GM19025 (cell line): ENCODE data around the gene BMPER.
"Not testable (repeated sequence)": the region's sequence is repeated elsewhere in the genome, so short reads cannot be mapped to it uniquely, and the experiment has no call there.

ENCODE experiments used
- ATAC-seq: cut with Tn5 transposase; IDR thresholded peaks from one replicate; pipeline ENCODE4 v1.9.1; 2021; ENCODE audit warnings: mild to moderate bottlenecking, low read depth, moderate library complexity; ENCODE audit not compliant: unreplicated experiment

The BMPER gene

GRCh38 chr7:34162027-34162565, 256.8 kb downstream of the BMPER start:
- ATAC-seq, result no peak

GRCh38 chr7:34162677-34163076, 257.3 kb downstream of the BMPER start:
- ATAC-seq, result no peak

GRCh38 chr7:34163956-34164355, 258.6 kb downstream of the BMPER start:
- ATAC-seq, result no peak

GRCh38 chr7:34165466-34165865, 260.1 kb downstream of the BMPER start:
- ATAC-seq, result no peak

GRCh38 chr7:34165927-34166550, 260.7 kb downstream of the BMPER start:
- ATAC-seq, result no peak

GRCh38 chr7:34168013-34168412, 262.7 kb downstream of the BMPER start:
- no peak for ATAC-seq

GRCh38 chr7:34174688-34175616, 269.6 kb downstream of the BMPER start:
- not testable (repeated sequence) for ATAC-seq

- ATAC-seq, result no peak
Measured at GRCh38 chr7:34175837-34176236, 270.5 kb downstream of the BMPER start.

GRCh38 chr7:34177476-34177875, 272.1 kb downstream of the BMPER start:
- ATAC-seq, result no peak

GRCh38 chr7:34181271-34181958, 276.1 kb downstream of the BMPER start:
- ATAC-seq, result no peak

- no peak for ATAC-seq
Measured at GRCh38 chr7:34184466-34184865, 279.1 kb downstream of the BMPER start.

GRCh38 chr7:34187798-34188307, 282.5 kb downstream of the BMPER start:
- no peak for ATAC-seq

- ATAC-seq, result no peak
Measured at GRCh38 chr7:34189031-34189430, 283.7 kb downstream of the BMPER start.

- no peak for ATAC-seq
Measured at GRCh38 chr7:34190299-34190698, 285.0 kb downstream of the BMPER start.

- no peak for ATAC-seq
Measured at GRCh38 chr7:34191162-34191561, 285.8 kb downstream of the BMPER start.

- no peak for ATAC-seq
Measured at GRCh38 chr7:34191771-34192479, 286.6 kb downstream of the BMPER start.

GRCh38 chr7:34192906-34193305, 287.6 kb downstream of the BMPER start:
- ATAC-seq, result no peak

GRCh38 chr7:34198231-34198641, 292.9 kb downstream of the BMPER start:
- ATAC-seq, result no peak
